HepG2 (cell line): Measurements from ENCODE around the gene BMPR2. TPM values are rescaled to one million over a fixed set of nuclear protein-coding genes. Genes with fewer than 3 reads are reported as not detected.

Experiments used
- CCAR2 ChIP-seq: fragments of 200-400 bp; formaldehyde crosslinking; optimal IDR thresholded peaks from 2 replicates; pipeline ENCODE3; 2018; ENCODE audit warnings: low read depth, mild to moderate bottlenecking, low read length, moderate library complexity
- FOXO4 ChIP-seq: sonication (generic); formaldehyde crosslinking; conservative IDR thresholded peaks from 2 replicates; pipeline ENCODE4 v1.8.1; 2023; ENCODE audit warnings: missing genetic modification reagents
- HDAC1 ChIP-seq: sonication (generic); formaldehyde crosslinking; IDR thresholded peaks from 2 replicates; pipeline ENCODE4 v1.5.1; 2020; ENCODE audit warnings: mild to moderate bottlenecking, missing genetic modification reagents
- HIVEP1 ChIP-seq: sonication (generic); formaldehyde crosslinking; IDR thresholded peaks from 2 replicates; pipeline ENCODE4 v1.4.0; 2020; ENCODE audit warnings: mild to moderate bottlenecking, missing genetic modification reagents
- IKZF1 ChIP-seq: fragments of 450-650 bp; IDR thresholded peaks from 2 replicates; pipeline ENCODE4 v1.7.1; 2016
- JUND ChIP-seq: sonication (generic); formaldehyde crosslinking; IDR thresholded peaks from 2 replicates; pipeline ENCODE4 v1.8.0; 2022; ENCODE audit warnings: mild to moderate bottlenecking, missing genetic modification reagents
- KIAA2018 ChIP-seq: sonication (generic); formaldehyde crosslinking; IDR thresholded peaks from 2 replicates; pipeline ENCODE4 v1.5.0; 2020; ENCODE audit warnings: mild to moderate bottlenecking, missing genetic modification reagents, borderline replicate concordance
- MXD1 ChIP-seq: sonication (generic); formaldehyde crosslinking; IDR thresholded peaks from 2 replicates; pipeline ENCODE4 v1.4.0; 2020; ENCODE audit warnings: mild to moderate bottlenecking, missing genetic modification reagents
- MXI1 ChIP-seq: IDR thresholded peaks from 3 replicates; pipeline ENCODE4 v1.6.1; 2012; ENCODE audit warnings: low read depth, low read length, inconsistent platforms, borderline replicate concordance
- NFATC3 ChIP-seq: sonication (generic); formaldehyde crosslinking; IDR thresholded peaks from 2 replicates; pipeline ENCODE4 v1.5.1; 2020; ENCODE audit warnings: mild to moderate bottlenecking, missing genetic modification reagents
- REXO4 ChIP-seq: sonication (generic); formaldehyde crosslinking; IDR thresholded peaks from 2 replicates; pipeline ENCODE4 v1.8.0; 2022; ENCODE audit warnings: missing genetic modification reagents, mild to moderate bottlenecking, borderline replicate concordance
- USF2 ChIP-seq, 2 experiments: sonication (generic) in 1 of 2; formaldehyde crosslinking in 1 of 2; IDR thresholded peaks; 2 replicates each; pipeline versions ENCODE4 v1.5.1 to v1.6.1; 2011 to 2020; ENCODE audit warnings: borderline replicate concordance in 1 of 2, low read depth in 1 of 2, low read length in 1 of 2, mild to moderate bottlenecking in 1 of 2, missing genetic modification reagents in 1 of 2, moderate library complexity in 1 of 2
- ZNF770 ChIP-seq: sonication (generic); formaldehyde crosslinking; IDR thresholded peaks from 2 replicates; pipeline ENCODE4 v1.5.0; 2020; ENCODE audit warnings: mild to moderate bottlenecking, missing genetic modification reagents
- polyA plus RNA-seq, 8 experiments: library from polyadenylated mRNA; depleted of rRNA in 3 of 8; stranded (reverse) in 7 of 8; unstranded in 1 of 8; fragments of >200 nt; fragmentation: Illumina TruSeq in 4 of 8; extraction: Trizol in 4 of 8; gene quantifications; 2 replicates each; pipeline versions ENCODE4 v1.2.1 to v1.2.3, GENCODE V29; 2011 to 2016; ENCODE audit warnings: low read depth in 4 of 8, missing spikeins in 1 of 8, mixed read lengths in 1 of 8; ENCODE audit not compliant: insufficient read depth in 1 of 8
- total RNA-seq, 5 experiments: library from RNA; depleted of rRNA; stranded (reverse); fragments of >200 nt; fragmentation: Illumina TruSeq; extraction: Trizol; gene quantifications; 2 replicates each; pipeline ENCODE4 v1.2.3, GENCODE V29; 2016; ENCODE audit warnings: low read depth in 1 of 5

Gene BMPR2
- total and polyA plus RNA-seq, 2 of the 13 experiments (the other 11 are each of a cell fraction or from before 2014, with no cell fraction given) = 5.5 to 10.3 TPM

- no peak for TF ChIP-seq KIAA2018
- no peak for TF ChIP-seq JUND (CRISPR knock-in tag)
- no peak for TF ChIP-seq USF2 (IDR thresholded peaks at IDR 0.05; ENCODE audit: low read depth, low read length)
- no peak for TF ChIP-seq USF2 (CRISPR knock-in tag; IDR thresholded peaks at IDR 0.05; ENCODE audit: borderline replicate concordance)
- TF ChIP-seq MXD1 = no peak
- TF ChIP-seq IKZF1 = no peak
- no peak for TF ChIP-seq HIVEP1 (CRISPR knock-in tag)
- no peak for TF ChIP-seq NFATC3 (CRISPR knock-in tag)
- TF ChIP-seq ZNF770 (CRISPR knock-in tag) = peak; percentile 39; the same call in 1 of the 2 replicates
- TF ChIP-seq FOXO4 (CRISPR knock-in tag) = no peak
- TF ChIP-seq CCAR2 = peak; percentile 53
- peak; percentile 62 for TF ChIP-seq HDAC1
- peak; percentile 84 for TF ChIP-seq MXI1
- no peak for TF ChIP-seq REXO4 (CRISPR knock-in tag)
These were observed 118.4 kb downstream of the BMPR2 start (continued) for GRCh38 chr2:202494300-202495229.
